CMK (cell line): ENCODE data around the gene TBC1D23.

Experiments used
- DNase-seq: peaks from one replicate; pipeline ENCODE4 v3.0.0-alpha.2; 2010; ENCODE audit warnings: low read depth

The TBC1D23 gene

DNA sequence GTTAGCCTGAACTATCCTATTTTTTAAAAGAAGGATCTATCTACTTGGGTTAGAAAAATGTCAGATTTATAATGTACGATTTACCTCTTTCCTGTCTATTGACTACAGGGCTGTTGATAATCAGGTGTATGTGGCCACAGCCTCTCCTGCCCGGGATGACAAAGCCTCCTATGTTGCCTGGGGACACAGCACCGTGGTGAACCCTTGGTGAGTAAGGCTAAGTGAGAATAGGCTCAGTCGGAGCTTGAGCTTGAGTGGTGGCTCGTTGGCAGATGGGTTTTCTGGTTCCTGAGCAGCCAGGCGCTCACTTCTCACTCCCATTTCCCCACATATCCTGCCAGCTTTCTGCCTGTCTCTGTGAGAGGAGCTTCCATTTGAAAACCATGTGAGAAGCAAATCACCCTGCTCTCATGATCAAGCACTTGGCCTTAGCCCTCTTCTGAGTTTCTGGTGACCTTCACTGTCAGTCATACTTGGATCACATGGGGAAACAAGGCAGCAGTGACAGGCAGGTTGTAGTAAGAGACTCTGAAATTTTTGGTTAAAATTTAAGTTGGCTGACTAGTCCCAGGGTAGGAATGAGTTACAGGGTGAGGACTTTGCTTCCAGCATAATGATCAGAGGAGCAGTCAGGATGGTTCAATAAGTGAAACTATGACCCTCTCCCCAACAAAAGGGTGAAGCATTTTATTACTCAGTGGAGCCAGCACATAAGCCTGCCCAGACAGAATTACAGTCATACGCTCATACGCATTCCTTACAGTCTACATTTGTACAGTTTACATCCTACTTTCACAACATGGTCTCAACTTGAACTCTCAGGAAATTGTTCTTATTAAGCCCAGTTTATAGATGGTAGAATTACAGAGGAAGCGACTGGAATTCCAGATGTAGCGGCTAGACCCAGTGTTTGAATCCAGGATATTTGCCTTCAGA is 91.8 kb downstream of the TBC1D23 start:
- DNase-seq: no peak

DNA sequence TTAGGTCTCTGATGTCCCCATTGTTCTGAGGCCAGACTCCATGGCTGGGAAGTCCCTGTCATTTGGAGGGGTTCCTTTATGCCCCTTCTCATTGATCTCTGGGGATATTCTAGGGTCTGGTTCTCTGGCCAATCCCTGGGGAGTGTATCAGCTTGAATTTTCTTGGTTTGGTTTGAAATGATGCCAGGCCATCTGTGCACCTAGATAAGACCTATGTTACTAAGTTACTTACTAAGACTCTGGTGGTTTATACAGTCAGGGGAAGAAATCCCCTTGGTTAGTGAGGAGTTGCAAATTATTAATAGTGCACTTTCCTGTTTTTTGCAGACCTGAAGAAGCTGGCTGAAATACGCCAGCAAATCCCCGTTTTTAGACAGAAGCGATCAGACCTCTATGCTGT is 94.1 kb downstream of the TBC1D23 start:
- DNase-seq: no peak

DNA sequence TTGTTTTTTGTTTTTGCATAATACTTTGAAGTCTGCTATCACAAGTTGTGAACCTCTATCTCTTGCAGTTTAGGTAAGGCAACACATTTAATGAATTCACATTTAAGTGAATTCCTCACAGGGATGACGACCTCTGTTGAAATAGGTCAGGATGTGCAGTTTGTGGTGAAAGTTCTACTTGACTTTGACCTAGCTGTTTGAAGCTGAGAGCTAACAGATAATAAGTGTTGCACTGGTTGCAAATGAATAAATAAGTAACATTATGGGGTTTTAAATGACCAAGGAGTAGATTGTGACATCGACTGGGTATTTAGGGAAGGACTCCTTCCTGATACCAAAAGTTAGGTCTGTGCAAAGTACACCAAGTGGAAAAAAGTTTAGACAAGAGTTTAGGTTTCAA is 97.6 kb downstream of the TBC1D23 start:
- no peak for DNase-seq

DNA sequence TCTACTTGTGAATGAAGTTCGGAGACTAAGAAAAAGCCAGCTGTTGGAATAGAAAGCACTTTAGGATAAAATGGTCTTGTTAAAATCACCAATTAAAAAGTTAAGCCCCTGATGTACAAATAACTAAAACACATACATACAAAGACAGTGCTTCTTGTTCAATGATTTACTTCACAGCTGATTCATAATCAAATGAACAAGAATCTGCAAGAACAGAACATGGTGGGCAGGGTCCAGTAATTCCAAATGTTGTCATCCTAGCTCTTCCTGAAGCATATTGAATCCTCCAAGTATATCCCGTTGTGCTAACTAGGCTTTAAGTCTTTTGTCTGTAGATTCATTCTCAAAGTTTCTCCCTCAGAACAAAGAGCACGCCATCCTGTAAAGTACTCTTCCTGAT is 98.2 kb downstream of the TBC1D23 start:
- no peak for DNase-seq

DNA sequence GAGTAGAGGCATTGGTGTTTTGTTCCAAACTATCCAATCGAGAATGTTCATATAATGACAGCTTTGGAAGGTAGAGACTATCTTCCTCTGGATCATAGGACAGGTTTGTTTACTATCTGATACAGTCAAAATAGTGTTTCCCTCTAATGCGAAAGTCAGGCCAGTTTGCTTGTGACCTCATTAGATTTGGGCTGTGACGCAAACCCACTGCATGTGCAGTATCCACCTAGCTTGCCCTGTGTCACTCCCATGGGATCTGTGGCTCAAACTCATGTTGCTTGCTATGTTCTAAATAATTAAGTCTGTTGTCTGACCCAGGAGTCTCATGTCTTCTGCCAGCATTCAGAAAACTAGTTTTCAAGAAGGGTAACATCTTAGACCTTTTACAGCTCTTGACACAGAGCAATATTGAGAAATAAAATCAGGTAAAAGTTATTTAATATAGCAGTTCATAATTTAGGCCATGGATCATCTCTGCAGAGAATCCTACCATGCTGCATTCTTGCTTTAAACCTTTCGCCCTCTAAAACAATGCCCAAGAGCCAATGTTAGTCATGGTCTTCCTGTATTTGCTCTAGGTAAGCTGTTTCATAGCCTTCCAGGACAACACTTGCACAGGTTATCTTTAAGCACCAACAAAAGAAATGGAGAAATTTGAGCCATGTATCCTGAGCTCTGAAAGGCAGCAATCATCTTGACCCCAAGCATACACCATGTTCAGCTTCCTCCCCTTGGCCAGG is 100.1 kb downstream of the TBC1D23 start:
- DNase-seq: no peak

DNA sequence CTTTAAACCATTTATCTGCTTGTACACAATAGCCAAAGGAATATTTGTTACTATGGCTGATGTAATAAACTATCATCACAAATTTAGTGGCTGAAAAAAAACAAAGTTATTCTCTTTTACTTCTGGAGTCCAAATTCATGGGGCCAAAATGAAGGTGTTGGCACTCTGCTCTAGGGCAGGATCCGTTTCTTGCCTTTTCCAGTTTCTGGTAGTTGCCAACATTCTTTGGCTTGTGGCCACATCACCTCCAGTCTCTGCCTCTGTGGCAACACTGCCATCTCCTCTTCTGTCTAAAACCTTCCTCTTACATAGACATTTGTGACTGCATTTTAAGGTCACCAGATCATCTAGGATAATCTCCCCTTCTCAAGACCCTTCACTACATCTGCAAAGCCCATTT is 101.1 kb downstream of the TBC1D23 start:
- no peak for DNase-seq

DNA sequence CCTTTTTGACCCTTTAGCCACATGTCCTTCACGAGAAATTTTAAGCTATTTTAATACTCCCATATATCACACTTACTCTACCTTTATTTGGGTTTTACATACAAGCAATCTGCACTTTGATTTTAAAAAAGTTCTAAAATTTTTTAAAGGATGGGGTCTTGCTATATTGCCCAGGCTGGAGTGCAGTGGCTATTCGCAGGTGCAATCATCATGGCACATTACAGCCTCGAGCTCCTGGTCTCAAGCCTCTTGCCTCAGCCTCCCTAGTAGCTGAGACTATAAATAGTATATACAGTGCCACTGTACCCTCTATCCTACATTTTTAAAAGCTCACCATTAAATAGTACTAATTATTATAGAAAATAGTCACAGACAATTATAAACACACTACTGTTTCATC is 103.6 kb downstream of the TBC1D23 start:
- no peak for DNase-seq

DNA sequence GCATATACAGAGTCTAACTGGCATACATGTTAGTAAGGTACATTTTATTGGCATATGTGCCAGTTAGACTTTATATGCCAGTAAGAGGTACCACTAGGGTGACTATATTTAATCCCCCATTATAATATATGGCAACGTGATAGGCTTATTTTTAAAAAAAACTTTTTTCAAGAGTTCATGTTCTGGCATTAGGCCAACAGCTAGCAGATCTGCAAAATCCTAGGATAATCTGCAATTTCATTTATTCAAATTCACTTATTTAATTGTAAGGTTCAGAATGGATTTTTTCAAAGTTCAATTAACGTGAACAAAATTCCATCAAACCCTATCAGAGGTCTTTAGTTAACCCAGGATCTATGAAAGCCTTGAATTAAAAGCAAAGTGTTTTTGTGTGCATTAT is 105.6 kb downstream of the TBC1D23 start:
- no peak for DNase-seq

DNA sequence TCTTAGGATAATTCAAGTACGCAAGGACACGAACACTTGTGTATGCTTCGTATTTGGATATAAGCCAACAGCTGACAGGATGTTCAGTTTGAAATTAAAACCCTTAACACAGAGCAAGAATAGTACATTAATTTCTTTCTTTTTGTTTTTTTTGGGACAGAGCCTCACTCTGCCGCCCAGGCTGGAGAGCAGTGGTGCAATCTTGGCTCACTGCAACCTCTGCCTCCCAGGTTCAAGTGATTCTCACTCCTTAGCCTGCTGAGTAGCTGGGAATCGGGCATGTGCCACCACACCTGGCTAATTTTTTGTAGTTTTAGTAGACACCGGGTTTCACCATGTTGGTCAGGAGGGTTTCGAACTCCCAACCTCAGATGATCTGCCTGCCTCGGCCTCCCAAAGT is 107.6 kb downstream of the TBC1D23 start:
- no peak for DNase-seq

DNA sequence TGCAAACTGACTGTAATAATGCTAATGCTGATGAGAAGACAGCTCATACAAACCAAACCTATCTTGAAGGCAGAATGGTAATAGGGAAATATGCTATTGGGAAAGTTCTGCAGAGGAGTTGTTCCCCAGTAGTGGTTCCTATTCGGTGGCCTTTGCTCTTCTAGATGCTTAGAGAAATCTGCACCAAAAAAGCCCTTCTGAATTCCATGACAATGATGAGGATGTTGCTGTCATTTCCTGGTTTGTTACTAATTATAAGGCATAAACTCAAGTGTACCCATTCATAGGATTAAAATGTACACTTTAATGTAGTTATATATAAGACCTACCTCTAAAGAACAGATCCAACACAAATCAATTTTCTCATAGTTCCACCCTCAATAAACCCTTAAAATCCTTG is 110.0 kb downstream of the TBC1D23 start:
- DNase-seq: no peak

DNA sequence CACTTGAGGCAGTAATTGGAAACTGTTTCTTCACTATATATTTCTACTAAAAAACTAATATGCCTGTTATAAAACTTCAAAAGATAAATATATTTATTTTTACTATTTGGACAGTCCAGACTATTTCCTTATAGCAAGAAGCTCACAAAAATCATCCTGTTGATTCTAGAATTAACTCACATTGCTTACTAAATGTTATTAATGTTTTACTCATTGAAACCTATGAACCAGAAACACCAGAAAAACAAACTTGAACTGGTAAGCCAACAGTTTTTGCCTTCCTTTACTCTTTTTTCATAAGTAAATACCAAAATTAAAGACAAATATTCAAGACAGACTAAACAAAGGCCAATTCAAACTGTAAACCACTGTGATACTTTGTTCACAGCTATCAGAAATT is 113.7 kb downstream of the TBC1D23 start:
- DNase-seq: no peak
